Activated CD4-positive, alpha-beta T cell treated with anti-CD3 and anti-CD28 coated beads, Interleukin-2, amount 10 ng/mL, durations not matched to agents 24 days and 14 days (primary cell): Measurements from ENCODE around the gene TESK1. TPM values are rescaled to one million over a fixed set of nuclear protein-coding genes. Genes with fewer than 3 reads are reported as not detected.
"Not testable (repeated sequence)": the region's sequence is repeated elsewhere in the genome, so short reads cannot be mapped to it uniquely, and the experiment has no call there.

ENCODE experiments used
- DNase-seq: peaks from one replicate; pipeline ENCODE4 v3.0.0; 2022
- H3K27ac Mint-ChIP-seq: one replicate; pipeline ENCODE4 v1.8.0; 2022; ENCODE audit warnings: mild to moderate bottlenecking, mixed read lengths
- H3K27me3 Mint-ChIP-seq: one replicate; pipeline ENCODE4 v1.8.0; 2022; ENCODE audit warnings: mixed read lengths
- H3K36me3 Mint-ChIP-seq: one replicate; pipeline ENCODE4 v1.8.0; 2022; ENCODE audit warnings: low read depth, mild to moderate bottlenecking, mixed read lengths
- H3K4me1 Mint-ChIP-seq: one replicate; pipeline ENCODE4 v1.8.0; 2021; ENCODE audit warnings: mixed read lengths
- H3K4me3 Mint-ChIP-seq: one replicate; pipeline ENCODE4 v1.8.0; 2022; ENCODE audit warnings: mild to moderate bottlenecking, moderate library complexity, mixed read lengths
- H3K9me3 Mint-ChIP-seq: one replicate; pipeline ENCODE4 v1.8.0; 2021; ENCODE audit warnings: mixed read lengths
- intact Hi-C: fragments of 100-400 bp; cut with micrococcal nuclease; formaldehyde crosslinking; loops from one replicate; pipeline ENCODE4 v1.15.1; 2023
- total RNA-seq: library from RNA; stranded (reverse); gene quantifications from 2 replicates; pipeline ENCODE4 v1.2.3, GENCODE V29; 2022

TESK1 gene
- total RNA-seq, 1 donor from 2014 or later, result 48.7 TPM

DNA sequence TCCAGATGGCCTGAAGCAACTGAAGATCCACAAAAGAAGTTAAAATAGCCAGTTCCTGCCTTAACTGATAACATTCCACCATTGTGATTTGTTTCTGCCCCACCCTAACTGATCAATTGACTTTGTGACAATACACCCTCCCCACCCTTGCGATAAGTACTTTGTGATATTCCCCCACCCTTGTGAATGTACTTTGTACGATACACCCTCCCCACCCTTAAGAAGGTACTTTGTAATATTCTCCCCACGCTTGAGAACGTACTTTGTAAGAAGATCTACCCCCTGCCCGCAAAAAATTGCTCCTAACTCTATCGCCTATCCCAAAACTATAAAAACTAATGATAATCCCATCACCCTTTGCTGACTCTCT, 31.8 kb downstream of the TESK1 start:
- H3K4me3 Mint-ChIP-seq, DNase-seq, intact Hi-C loops, H3K27me3 Mint-ChIP-seq, H3K9me3 Mint-ChIP-seq: not testable (repeated sequence)
- peaks cover 48% of the 10 kb centered on the region for H3K4me1 Mint-ChIP-seq
- H3K36me3 Mint-ChIP-seq, result peaks cover 20% of the 10 kb centered on the region
- peak overlapping the region; percentile 59 for H3K27ac Mint-ChIP-seq

DNA sequence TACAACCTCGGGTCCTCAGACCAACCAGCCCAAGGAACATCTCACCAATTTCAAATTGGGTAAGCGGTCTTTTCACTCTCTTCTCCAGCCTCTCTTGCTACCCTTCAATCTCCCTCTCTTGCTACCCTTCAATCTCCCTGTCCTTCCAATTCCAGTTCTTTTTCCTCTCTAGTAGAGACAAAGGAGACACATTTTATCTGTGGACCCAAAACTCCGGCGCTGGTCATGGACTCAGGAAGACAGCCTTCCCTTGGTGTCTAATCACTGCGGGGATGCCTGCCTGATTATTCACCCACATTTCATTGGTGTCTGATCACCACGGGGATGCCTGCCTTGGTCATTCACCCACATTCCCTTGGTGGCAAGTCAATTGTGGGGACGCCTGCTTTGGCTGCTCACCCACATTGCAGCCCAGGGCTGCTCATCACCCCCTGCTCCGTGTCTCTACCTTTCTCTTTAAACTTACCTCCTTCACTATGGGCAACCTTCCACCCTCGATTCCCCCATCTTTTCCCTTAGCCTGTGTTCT, 32.4 kb downstream of the TESK1 start:
- peaks cover 20% of the 10 kb centered on the region for H3K36me3 Mint-ChIP-seq
- intact Hi-C loops, H3K9me3 Mint-ChIP-seq, H3K4me3 Mint-ChIP-seq, DNase-seq, H3K27me3 Mint-ChIP-seq: not testable (repeated sequence)
- H3K4me1 Mint-ChIP-seq, result peaks cover 48% of the 10 kb centered on the region
- peak overlapping the region; percentile 3 for H3K27ac Mint-ChIP-seq

GRCh38 chr9:35638751-35639150, 33.7 kb downstream of the TESK1 start:
- H3K27me3 Mint-ChIP-seq, H3K4me3 Mint-ChIP-seq, intact Hi-C loops, H3K9me3 Mint-ChIP-seq: not testable (repeated sequence)
- H3K36me3 Mint-ChIP-seq, result peaks cover 26% of the 10 kb centered on the region
- H3K4me1 Mint-ChIP-seq, result peaks cover 48% of the 10 kb centered on the region
- DNase-seq, result peak; percentile 79
- peak overlapping the region; percentile 75 for H3K27ac Mint-ChIP-seq

DNA sequence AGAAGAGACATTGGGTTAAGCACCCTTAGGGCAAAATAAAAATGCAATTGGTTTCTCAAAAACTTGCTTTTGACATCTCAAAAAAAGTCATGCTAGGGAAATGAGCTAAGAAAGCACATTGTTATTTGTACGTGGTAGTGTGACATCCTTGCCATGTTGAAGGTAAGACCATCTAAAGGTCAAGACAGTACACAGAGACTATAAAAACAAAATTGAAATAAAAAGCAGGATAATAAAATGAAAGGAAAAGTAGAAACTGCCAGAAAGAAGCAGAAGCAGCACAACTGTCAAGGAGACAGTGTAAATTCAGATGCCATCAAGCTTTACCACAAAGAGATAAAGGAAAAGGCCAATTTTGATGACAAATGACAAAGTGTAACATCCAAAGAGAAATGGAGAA, 34.2 kb downstream of the TESK1 start:
- Mint-ChIP-seq H3K4me1 (peaks cover 48% of the 10 kb centered on the region), H3K36me3 (peaks cover 26% of the 10 kb centered on the region), H3K27ac (peak overlapping the region; percentile 90), H3K4me3 (peak overlapping the region; percentile 39)
- H3K9me3 Mint-ChIP-seq, intact Hi-C loops, DNase-seq, H3K27me3 Mint-ChIP-seq: not testable (repeated sequence)

DNA sequence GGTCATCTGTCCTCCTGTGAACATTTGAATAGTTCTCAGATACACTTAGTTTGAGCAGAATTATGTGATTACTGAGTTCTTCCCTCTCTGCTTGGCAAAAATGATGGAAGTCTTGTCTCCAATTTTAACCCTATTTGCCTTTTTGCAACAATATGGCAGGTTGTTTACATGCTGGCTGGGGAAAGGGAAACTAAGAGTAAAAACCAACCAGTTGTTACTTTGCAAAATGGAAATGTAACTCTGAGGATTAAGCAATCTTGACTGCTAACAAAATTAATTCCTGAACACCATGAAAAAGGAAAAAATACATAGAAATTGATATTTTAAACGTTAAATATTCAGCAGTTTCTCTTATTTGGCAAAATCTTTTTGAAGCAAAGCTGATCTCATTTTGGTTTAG, 34.6 kb downstream of the TESK1 start:
- no peak for DNase-seq
- no peaks in the 10 kb centered on the region for H3K27me3 Mint-ChIP-seq
- peaks cover 51% of the 10 kb centered on the region for H3K4me1 Mint-ChIP-seq
- peak overlapping the region; percentile 39 for H3K4me3 Mint-ChIP-seq
- H3K9me3 Mint-ChIP-seq, result peaks cover 6% of the 10 kb centered on the region
- peak overlapping the region; percentile 90 for H3K27ac Mint-ChIP-seq
- peaks cover 30% of the 10 kb centered on the region for H3K36me3 Mint-ChIP-seq
- intact Hi-C loops, result no loop called here

DNA sequence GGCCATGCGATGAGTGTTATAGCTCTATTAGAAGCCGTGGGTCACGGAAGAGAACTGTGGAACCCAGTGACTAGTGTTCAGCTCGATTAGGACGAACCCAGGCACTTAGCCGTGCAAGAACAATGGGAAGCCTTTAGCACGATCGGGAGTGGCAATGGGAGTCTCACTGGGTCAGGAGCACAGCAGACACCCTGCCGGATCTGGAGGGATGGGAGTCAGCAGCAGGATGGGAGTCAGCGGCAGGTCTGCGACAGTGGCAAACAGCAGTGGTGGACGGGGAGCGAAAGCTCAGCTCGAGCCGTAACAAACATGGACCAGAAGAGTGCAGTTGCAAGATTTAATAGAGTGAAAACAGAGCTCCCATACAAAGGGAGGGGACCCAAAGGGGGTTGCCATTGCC, 35.4 kb downstream of the TESK1 start:
- intact Hi-C loops, H3K4me3 Mint-ChIP-seq, DNase-seq, H3K27me3 Mint-ChIP-seq, H3K9me3 Mint-ChIP-seq: not testable (repeated sequence)
- Mint-ChIP-seq H3K4me1 (peaks cover 46% of the 10 kb centered on the region), H3K36me3 (peaks cover 31% of the 10 kb centered on the region), H3K27ac (peak overlapping the region; percentile 85)

DNA sequence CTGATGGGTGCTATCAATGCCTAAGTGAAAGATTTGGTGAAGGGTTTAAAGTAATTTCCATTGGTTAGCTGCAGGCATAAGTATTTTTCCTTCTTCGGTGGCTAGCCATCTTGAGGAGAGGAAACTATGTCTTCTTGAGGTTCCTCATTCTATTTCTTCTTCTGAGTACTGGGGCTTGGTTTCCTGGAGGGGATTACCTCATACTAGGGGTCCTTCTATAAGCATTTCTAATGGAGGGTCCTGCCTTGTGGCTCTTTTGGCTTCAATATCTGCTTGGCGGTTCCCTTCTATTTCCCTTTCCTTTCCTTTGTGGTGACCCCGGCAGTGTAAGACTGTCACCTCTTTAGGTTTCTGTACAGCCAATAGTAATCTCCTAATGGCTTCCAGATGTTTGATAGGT, 36.4 kb downstream of the TESK1 start:
- intact Hi-C loops, DNase-seq, H3K4me3 Mint-ChIP-seq, H3K27me3 Mint-ChIP-seq, H3K27ac Mint-ChIP-seq, H3K9me3 Mint-ChIP-seq: not testable (repeated sequence)
- Mint-ChIP-seq H3K4me1 (peaks cover 41% of the 10 kb centered on the region), H3K36me3 (peaks cover 31% of the 10 kb centered on the region)

DNA sequence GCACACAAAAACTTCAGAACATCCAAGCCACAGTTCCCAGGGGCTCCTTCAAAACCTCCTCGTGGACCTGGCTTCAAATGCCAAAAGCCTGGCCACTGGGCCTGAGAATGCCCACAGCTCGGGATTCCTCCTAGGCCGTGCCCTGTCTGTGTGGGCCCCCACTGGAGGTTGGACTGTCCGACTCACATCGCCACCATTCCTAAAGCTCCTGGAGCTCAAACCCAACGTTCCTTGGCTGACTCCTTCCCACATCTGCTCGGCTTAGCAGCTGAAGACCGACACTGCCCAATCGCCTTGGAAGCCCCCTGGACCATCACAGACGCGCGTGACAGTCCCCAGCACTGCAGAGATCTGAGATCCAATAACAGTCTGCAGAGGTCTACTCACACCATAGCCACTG, 38.0 kb downstream of the TESK1 start:
- intact Hi-C loops, result no loop called here
- no peak overlapping the region for H3K27ac Mint-ChIP-seq
- no peaks in the 10 kb centered on the region for H3K27me3 Mint-ChIP-seq
- H3K4me1 Mint-ChIP-seq, result peaks cover 35% of the 10 kb centered on the region
- DNase-seq, result no peak
- H3K4me3 Mint-ChIP-seq, result no peak overlapping the region
- H3K36me3 Mint-ChIP-seq, result peaks cover 32% of the 10 kb centered on the region
- peaks cover 6% of the 10 kb centered on the region for H3K9me3 Mint-ChIP-seq

DNA sequence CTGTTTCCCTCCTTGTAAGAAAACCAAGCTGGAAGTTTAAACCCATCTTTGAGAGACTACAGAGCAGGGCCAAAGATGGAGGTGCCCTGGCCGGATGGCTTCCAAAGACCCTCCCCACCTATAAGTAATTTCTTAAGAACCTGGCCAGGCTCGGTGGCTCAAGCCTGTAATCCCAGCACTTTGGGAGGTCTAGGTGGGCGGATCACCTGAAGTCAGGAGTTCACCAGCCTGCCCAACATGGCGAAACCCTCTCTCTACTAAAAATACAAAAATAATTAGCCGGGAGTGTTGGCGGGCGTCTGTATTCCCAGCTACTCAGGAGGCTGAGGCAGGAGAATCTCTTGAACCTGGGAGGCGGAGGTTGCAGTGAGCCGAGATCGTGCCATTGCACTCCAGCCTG, 40.7 kb downstream of the TESK1 start:
- H3K27me3 Mint-ChIP-seq, result not testable (repeated sequence)
- Mint-ChIP-seq H3K36me3 (peaks cover 33% of the 10 kb centered on the region), H3K4me1 (peaks cover 33% of the 10 kb centered on the region)

DNA sequence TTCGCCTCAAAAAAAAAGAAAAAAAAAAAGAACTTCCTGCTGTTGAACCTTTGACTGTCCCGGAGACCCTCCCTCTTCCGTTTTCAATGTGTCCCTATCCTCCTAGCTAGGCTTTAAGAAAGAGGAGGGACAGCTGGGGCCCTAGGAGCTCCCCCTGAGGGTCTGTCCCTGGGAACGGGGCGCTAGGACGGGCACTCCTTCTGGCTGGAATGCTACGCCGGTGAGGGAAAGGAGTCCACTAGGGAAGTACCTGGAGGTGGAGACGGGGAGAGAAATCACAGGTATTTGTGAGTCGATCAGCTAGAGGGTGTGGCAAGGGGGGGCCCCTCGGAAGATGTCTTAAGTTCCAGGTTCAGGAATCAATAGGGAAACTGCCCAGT, 41.1 kb downstream of the TESK1 start:
- no peaks in the 10 kb centered on the region for H3K9me3 Mint-ChIP-seq
- H3K27ac Mint-ChIP-seq, result peak overlapping the region; percentile 96
- DNase-seq, result no peak
- H3K27me3 Mint-ChIP-seq, result no peaks in the 10 kb centered on the region
- peak overlapping the region; percentile 92 for H3K4me3 Mint-ChIP-seq
- intact Hi-C loops, result loop anchor here (1.0 to 5.0 kb wide), 5 partner anchors 27 to 534 kb away; partner anchors contain the start of genes CREB3, TLN1 and TPM2
- peaks cover 29% of the 10 kb centered on the region for H3K36me3 Mint-ChIP-seq
- peaks cover 36% of the 10 kb centered on the region for H3K4me1 Mint-ChIP-seq

More for the DNA sequence above, 40.7 kb downstream of the TESK1 start:
- Mint-ChIP-seq H3K4me3 (peak overlapping the region; percentile 92), H3K27ac (peak overlapping the region; percentile 96)
- not testable (repeated sequence) for H3K9me3 Mint-ChIP-seq, DNase-seq
- intact Hi-C loops, result loop anchor here (1.0 to 5.0 kb wide), 5 partner anchors 26 to 533 kb away; partner anchors contain the start of genes CREB3, TLN1 and TPM2

DNA sequence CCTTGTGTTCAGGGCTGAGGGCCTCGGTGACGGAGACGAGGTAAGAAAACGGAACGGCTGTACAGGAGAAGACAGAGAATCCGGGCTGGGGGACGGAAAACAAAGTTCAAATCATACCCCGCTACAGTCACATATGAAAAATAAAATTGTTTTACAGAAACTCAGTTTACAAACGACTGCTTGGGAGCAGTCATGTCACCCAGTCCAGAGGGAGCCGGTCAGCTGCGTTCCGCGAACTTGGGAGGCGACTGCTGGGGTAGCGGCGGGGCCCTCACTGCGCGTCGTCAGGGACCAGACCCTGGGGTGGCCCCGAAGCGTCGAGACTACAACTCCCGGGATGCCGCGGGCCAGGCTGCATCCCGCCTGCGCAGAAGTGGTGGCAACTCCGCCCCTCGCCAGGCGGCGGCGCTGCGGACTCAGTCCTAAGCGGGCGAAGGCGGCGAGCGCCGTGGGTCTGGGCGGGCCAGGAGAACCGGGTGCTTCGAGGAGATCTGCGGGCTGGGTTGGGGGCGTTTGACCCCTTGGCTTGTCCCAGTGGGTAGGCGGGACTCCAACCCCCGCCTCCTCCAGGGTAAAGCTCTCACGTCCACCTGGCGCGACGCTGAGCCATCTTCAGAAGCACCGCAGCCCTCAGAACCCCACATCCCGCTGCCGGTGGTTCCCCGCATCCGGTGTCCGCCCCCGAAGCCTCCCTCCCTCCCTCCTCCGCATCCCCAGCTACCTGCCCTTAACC, 41.6 kb downstream of the TESK1 start:
- peak; percentile 98 for DNase-seq
- intact Hi-C loops, result loop anchor here (1.0 to 5.0 kb wide), 6 partner anchors 11 to 534 kb away; partner anchors contain the start of genes CREB3, TLN1 and TPM2
- peaks cover 41% of the 10 kb centered on the region for H3K4me1 Mint-ChIP-seq
- H3K27me3 Mint-ChIP-seq, result no peaks in the 10 kb centered on the region
- no peaks in the 10 kb centered on the region for H3K9me3 Mint-ChIP-seq
- H3K27ac Mint-ChIP-seq, result peak overlapping the region; percentile 96
- H3K36me3 Mint-ChIP-seq, result peaks cover 24% of the 10 kb centered on the region
- H3K4me3 Mint-ChIP-seq, result peak overlapping the region; percentile 92

GRCh38 chr9:35649431-35650340, 44.6 kb downstream of the TESK1 start:
- H3K4me1 Mint-ChIP-seq, result peaks cover 44% of the 10 kb centered on the region
- intact Hi-C loops, result loop anchor here (5.0 kb wide), 1 partner anchor 537 kb away; no protein-coding TSS in a partner anchor
- H3K36me3 Mint-ChIP-seq, result peaks cover 14% of the 10 kb centered on the region
- H3K27ac Mint-ChIP-seq, result peak overlapping the region; percentile 96
- H3K4me3 Mint-ChIP-seq, result peak overlapping the region; percentile 92
- no peaks in the 10 kb centered on the region for H3K27me3 Mint-ChIP-seq
- no peaks in the 10 kb centered on the region for H3K9me3 Mint-ChIP-seq
- DNase-seq, result peak; percentile 84

- peak within 1 kb of the TSS; percentile 92 for H3K4me3 Mint-ChIP-seq
- peak within 1 kb of the TSS; percentile 96 for H3K27ac Mint-ChIP-seq
- peaks cover 14% of the 10 kb centered on the region for H3K36me3 Mint-ChIP-seq
- H3K27me3 Mint-ChIP-seq, result no peaks in the 10 kb centered on the region
- intact Hi-C loops, result no loop called here
- no peaks in the 10 kb centered on the region for H3K9me3 Mint-ChIP-seq
- DNase-seq, result peak; percentile 81
- peaks cover 43% of the 10 kb centered on the region for H3K4me1 Mint-ChIP-seq
These were observed 45.5 kb downstream of the TESK1 start, which contains the start of gene SIT1 for GRCh38 chr9:35650341-35651158. Gene SIT1 (minus strand): TSS chr9:35650931. CDS start chr9:35650853, 78 bp downstream.
